NCI-H1694 (cell line): ENCODE measurements around the gene ELL2.
"Not testable (repeated sequence)": the region's sequence is repeated elsewhere in the genome, so short reads cannot be mapped to it uniquely, and the experiment has no call there.

Source experiments
- DNase-seq: peaks from one replicate; lab custom pipeline; 2025; lab: John Stamatoyannopoulos, UW

The ELL2 gene

GRCh38 chr5:95880081-95880926, 81.3 kb downstream of the ELL2 start:
- DNase-seq: no peak

- no peak for DNase-seq
Measured at GRCh38 chr5:95879661-95880060, 82.0 kb downstream of the ELL2 start.

- DNase-seq: no peak
Measured at GRCh38 chr5:95878417-95879323, 83.0 kb downstream of the ELL2 start.

- DNase-seq: no peak
Measured at GRCh38 chr5:95876782-95877181, 84.9 kb downstream of the ELL2 start.

GRCh38 chr5:95874246-95874645, 87.4 kb downstream of the ELL2 start:
- DNase-seq: no peak

GRCh38 chr5:95873351-95873750, 88.3 kb downstream of the ELL2 start:
- no peak for DNase-seq

- no peak for DNase-seq
Measured at GRCh38 chr5:95872346-95873268, 89.0 kb downstream of the ELL2 start.

GRCh38 chr5:95871146-95871806, 90.4 kb downstream of the ELL2 start:
- no peak for DNase-seq

- DNase-seq: no peak
Measured at GRCh38 chr5:95870105-95870672, 91.5 kb downstream of the ELL2 start.

- DNase-seq: not testable (repeated sequence)
Measured at GRCh38 chr5:95869173-95869855, 92.3 kb downstream of the ELL2 start.

- DNase-seq: no peak
Measured at GRCh38 chr5:95868136-95868535, 93.5 kb downstream of the ELL2 start.

GRCh38 chr5:95866435-95867040, 95.1 kb downstream of the ELL2 start:
- DNase-seq: no peak

GRCh38 chr5:95864944-95865504, 96.6 kb downstream of the ELL2 start:
- no peak for DNase-seq

- no peak for DNase-seq
Measured at GRCh38 chr5:95864456-95864855, 97.2 kb downstream of the ELL2 start.

- DNase-seq: no peak
Measured at GRCh38 chr5:95863383-95863757, 98.3 kb downstream of the ELL2 start.

- DNase-seq: no peak
Measured at GRCh38 chr5:95862671-95863382, 98.8 kb downstream of the ELL2 start.

- DNase-seq: no peak
Measured at GRCh38 chr5:95861864-95862561, 99.6 kb downstream of the ELL2 start.

- DNase-seq: no peak
Measured at GRCh38 chr5:95861221-95861863, 100.3 kb downstream of the ELL2 start.
